ENCODE measurements around the gene ARFGAP3.

Gene ARFGAP3

DNA sequence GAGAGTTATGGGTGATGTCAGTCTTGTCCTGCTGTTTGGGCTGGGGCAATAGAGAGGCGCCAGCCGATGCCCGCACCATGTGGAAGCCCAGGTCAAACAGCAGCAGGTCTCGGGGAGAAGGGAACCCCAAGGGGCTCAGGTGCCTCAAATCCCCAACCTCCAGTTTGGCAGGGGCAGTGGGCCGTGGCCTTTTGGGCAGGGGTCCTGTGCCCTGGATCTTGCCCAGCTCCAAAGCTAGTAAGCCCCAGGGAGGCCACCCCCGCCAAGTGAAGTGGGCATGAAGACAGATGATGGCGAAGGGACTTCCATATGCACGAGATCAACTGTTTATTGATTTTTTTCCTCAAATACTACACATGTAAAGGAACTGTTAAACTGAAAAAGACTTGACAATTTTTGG, 12.4 kb upstream of the ARFGAP3 start:
- H3K4me3 ChIP-seq (ENCODE audit: low read length) = no peak overlapping the region
- no peak for DNase-seq (ENCODE audit: low read depth, low spot score)

DNA sequence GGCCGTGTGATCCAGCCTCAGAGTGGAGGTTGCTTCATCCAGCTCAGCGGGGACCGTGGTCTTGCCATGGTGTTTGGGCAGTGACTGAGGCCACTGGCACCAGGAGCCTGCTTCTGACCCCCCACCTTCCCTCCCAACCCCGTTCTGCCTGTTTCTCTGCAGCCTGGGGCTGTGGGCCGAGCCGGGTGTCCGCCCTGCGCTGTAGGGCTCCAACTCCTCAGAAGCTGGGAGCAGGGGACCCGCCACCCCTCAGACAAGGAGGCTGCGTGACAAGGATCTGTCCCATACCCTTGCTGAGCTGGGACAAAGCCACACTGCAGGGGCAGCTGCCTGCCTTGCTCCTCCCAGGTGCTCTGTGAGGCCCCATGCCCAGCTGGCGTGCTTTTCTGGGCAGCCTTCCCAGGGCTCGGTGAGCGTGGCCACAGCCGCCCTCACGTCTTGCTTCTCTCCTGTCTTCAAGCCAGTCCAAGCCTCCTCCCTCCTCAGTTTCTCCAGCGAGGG, 11.7 kb upstream of the ARFGAP3 start:
- H3K4me3 ChIP-seq (ENCODE audit: low read length) = no peak overlapping the region
- DNase-seq (ENCODE audit: low read depth, low spot score) = no peak

DNA sequence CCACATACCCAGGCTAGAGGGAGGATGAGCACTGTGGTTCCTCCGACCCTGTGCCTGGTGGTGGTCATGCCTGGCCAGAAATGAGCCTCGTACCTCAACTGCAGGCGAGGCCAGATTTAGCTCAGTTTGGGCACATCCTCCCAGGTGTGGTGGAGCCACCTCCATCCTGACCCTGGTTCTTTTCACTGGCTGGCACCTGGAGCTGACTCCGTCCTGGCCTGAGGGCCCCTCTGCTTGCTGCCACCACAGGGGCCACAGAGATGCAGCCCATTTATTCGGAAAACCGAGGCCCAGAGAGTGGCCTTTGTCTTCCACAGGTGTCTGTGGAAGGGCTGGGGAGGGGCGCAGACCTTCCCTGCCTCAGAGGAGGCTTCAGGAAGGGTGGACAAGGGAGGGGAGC, 9.0 kb upstream of the ARFGAP3 start:
- DNase-seq (ENCODE audit: low read depth, low spot score) = no peak
- no peak overlapping the region for H3K4me3 ChIP-seq (ENCODE audit: low read length)

DNA sequence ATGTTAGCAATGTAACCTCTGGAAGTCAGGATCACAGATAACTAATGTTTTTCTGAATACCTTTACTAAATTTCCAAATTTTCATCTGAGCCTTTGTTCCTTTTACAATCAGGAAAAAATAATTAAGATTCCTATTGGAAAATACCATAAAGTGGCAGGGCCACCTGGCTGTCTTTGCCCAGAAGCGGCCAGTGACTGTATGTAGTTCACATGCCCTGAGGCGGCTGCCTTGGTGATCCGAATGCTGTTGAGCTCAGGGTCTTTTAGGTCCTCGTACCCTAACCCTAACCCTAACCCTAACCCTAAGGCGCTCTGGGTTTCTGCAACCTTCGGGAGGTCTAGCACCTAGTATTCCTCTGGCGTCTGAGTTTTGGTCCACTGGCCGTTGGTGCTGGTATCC, 8.5 kb upstream of the ARFGAP3 start:
- no peak for DNase-seq (ENCODE audit: low read depth, low spot score)
- no peak overlapping the region for H3K4me3 ChIP-seq (ENCODE audit: low read length)

DNA sequence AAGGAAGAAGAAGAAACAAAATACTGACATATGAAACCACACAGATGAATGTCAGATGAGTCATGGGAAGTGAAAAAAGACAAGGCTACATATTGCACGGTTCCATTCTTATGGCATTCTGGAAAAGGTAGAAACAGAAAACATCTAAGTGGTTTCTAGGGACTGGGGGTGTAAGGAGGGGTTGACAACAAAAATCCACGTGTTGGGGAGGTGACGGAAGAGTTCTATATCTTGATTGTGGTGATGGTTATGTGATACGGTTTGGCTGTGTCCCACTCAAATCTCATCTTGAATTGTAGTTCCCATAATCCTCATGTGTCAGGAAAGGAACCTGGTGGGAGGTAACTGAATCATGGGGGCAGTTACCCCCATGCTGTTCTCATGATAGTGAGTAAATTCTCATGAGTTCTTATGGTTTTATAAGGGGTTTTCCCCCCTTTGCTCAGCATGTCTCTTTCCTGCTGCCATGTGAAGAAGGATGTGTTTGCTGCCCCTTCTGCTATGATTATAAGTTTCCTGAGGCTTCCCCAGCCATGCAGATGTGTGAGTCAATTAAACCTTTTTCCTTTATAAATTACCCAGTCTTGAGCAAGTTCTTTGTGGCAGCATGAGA, 6.4 kb upstream of the ARFGAP3 start:
- no peak overlapping the region for H3K4me3 ChIP-seq (ENCODE audit: low read length)
- no peak for DNase-seq (ENCODE audit: low read depth, low spot score)

DNA sequence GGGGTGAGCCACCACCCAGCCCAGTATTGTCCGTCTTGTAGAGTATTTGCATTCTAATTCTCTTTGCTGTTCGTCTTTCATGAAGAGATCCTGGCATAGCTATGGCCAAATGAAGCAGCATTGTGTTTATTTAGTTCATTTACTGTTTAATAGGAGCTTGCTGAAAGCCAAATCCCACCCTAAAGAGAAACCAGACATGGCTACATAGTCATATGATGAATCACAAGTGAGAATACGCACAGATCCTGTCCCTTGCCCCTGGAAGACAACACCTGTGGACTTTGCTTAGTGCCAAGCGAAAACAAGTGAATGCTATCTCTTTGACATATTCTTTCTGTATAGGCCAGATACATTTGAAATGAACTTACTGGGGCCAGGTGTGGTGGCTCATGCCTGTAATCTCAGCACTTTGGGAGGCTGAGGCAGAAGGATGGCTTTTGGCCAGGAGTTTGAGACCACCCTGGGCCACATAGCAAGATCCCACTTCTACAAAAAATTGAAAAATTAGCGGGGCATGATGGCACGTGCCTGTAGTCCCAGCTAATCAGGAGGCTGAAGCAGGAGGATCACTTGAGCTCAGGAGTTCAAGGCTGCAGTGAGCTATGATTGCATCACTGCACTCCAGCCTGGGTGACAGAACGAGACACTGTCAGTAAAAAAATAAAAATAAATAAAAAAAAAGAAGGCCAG, 5.1 kb upstream of the ARFGAP3 start:
- no peak overlapping the region for H3K4me3 ChIP-seq (ENCODE audit: low read length)
- DNase-seq (ENCODE audit: low read depth, low spot score) = no peak

DNA sequence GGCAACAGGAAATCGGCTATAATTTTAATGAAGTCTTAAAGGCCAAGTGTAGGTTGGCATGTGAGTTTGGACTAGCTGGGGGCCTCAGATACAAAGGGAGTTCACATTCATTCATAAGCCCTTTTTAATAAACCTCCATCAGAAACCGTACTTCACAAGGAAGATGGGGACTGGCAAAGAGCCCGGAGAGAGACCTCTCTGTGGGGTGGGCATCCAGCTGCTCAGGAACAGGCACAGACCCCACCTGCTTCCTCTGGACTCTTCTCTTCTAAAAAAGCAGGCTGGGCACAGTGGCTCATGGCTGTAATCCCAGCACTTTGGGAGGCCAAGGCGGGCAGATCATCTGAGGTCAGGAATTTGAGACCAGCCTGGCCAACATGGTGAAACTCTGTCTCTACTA, 3.9 kb upstream of the ARFGAP3 start:
- H3K4me3 ChIP-seq (ENCODE audit: low read length) = no peak overlapping the region
- DNase-seq (ENCODE audit: low read depth, low spot score) = no peak

DNA sequence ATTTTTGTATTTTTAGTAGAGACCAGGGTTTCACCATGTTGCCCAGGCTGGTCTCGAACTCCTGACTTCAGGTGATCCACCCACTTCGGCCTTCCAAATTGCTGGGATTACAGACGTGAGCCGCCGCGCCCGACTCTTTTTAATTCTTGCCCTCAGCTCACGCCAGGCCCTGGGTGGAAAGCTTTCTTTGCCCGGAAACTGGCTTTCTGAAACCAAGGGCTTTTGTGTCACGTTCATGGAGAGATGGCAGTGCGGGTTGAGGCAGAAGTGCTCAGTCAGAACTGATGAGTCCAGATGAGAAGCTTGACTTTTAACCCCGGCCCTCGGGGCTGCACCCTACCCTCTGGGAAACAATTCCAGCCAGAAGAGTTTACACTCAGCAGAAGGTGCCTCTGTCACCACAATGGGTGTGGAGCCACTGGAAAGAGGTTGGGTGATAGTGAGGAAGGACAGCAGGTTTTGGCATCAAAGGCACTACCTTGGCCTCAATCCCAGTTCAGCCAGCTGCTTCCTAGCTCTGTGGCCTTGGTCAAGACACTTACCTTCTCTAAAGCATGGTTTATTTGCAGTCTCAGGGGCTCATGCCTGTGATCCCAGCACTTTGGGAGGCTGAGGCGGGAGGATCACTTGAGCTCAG, 890 bp upstream of the ARFGAP3 start:
- no peak overlapping the region for H3K4me3 ChIP-seq (ENCODE audit: low read length)
- DNase-seq (ENCODE audit: low read depth, low spot score) = no peak

DNA sequence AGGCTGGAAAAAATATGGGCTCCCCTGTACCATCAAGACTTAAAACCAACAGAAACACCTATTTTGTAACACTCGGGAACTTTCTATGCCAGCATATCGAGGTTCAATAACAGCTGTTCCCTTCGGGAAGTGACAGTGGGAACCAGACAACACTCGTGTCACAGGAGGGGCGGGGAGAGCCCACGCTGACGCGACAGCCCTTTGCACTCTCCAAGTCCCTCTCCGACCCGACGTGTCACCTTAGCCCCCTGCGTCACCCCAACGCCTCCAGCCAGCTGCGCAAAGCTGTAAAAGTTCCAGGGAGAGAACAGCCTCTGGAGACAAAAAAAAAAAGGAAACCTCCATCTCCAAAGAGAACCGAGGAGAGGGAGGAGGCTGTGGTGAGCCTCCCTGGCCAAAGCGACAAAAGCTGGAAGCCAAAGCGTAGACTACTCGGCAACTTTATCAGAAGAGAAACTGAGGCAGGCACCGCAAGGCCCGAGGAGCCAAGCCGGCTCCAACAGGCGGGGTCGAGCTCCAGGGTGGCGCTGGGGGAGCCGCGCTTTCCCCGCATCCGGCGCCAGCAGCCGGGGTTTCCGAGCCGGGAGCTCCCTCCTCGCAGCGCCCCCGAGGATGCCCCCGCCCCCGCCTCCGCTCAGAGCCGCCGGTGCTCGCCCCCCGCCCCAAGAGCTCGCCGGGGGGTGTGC, 751 bp downstream of the ARFGAP3 start:
- peak; percentile 27 for DNase-seq (ENCODE audit: low read depth, low spot score)

DNA sequence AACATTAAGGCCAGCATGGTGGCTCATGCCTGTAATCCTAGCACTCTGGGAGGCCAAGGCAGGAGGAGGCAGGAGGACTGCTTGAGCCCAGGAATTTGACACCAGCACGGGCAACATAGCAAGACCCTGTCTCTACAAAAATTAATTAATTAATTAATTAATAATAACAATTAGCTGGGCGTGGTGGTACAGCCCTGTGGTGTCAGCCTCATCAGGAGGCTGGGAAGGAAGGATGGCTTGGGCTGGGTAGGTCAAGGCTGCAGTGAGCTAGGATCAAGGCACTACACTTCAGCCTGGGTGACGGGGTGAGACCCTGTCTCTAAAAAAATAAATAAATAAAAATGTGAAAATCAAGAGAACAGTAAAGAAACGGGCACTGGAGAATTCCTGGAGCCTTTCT, 1.4 kb downstream of the ARFGAP3 start:
- peak overlapping the region; percentile 89 for H3K4me3 ChIP-seq (ENCODE audit: low read length)
- DNase-seq (ENCODE audit: low read depth, low spot score) = no peak

More for the DNA sequence above, 751 bp downstream of the ARFGAP3 start:
- peak overlapping the region; percentile 89 for H3K4me3 ChIP-seq (ENCODE audit: low read length)

DNA sequence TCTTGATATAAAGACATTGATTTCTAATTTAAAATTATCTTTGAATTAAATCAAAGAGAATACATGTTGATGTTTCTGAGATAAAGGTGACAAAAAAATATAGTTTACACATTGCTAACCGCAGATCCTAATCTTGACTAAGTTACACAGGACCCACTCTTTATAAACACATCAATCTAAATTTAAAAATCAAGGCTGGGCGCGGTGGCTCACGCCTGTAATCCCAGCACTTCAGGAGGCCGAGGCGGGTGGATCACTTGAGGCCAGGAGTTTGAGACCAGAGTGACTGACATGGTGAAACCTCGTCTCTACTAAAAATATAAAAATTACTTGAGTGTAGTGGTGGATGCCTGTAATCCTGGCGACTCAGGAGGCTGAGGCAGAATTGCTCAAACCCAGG, 1.9 kb downstream of the ARFGAP3 start:
- H3K4me3 ChIP-seq (ENCODE audit: low read length) = no peak overlapping the region
- DNase-seq (ENCODE audit: low read depth, low spot score) = no peak

DNA sequence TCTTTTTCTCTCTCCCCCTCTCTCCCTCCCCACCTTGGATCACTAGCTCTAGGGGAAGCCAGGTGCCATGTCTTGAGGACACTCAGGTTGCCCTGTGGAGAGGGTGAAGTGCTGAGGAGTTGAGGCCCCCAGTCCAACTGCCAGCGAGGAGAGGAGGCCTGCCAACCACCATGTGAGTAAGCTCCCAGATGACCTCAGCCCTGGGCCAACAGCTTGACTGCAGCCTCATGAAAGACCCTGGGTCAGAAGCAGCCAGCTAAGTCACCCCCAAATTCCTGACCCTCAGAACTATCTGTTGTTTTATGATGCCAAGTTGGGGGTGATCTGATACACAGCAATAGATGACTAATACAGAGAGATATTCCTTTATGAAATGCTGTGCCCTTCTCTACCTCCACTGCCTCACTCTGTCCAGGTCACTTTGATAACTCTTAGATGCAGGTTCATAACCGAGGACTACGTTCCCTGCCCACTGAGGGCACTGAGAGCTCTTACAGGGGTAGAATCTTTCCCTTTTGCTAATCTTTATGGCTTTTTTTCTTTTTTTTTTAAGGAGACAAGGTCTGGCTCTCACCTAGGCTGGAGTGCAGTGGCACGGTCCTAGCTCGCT, 8.0 kb downstream of the ARFGAP3 start:
- no peak overlapping the region for H3K4me3 ChIP-seq (ENCODE audit: low read length)
- no peak for DNase-seq (ENCODE audit: low read depth, low spot score)

DNA sequence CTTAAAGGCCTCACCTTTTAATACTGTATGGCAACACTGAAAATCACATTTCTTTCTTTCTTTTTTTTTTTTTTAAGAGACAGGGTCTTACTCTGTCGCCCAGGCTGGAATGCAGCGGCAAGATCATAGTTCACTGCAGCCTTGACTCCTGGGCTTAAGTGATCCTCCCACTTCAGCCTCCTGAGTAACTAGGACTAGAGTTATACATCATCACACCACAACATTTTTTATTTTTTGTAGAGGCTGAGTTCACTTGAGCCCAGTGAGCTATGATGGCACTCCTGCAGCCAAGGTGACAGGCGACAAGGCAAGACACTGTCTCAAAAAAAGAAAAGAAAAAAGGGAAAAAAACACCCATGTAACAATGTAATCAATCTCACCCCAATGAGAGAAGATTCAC, 10.0 kb downstream of the ARFGAP3 start:
- DNase-seq (ENCODE audit: low read depth, low spot score) = no peak
- no peak overlapping the region for H3K4me3 ChIP-seq (ENCODE audit: low read length)

DNA sequence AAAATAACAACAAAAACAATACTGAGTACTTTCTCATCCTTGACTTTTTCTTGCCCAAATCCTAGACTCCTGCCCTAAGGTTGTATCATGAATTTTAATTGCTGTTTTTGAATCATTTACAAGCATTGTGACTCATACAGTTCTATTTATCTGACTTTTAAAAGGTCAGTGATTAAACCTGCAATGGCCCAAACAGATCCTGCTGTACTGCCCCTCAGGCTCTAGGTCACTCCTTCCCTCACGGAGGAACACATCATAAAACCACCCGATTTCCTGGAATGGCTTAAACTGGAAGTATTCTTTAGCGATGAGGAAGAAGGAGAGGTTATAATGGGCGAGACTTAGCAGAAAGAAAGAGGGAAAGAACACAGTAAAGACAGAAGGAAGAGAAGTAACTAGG, 12.3 kb downstream of the ARFGAP3 start:
- DNase-seq (ENCODE audit: low read depth, low spot score) = no peak

DNA sequence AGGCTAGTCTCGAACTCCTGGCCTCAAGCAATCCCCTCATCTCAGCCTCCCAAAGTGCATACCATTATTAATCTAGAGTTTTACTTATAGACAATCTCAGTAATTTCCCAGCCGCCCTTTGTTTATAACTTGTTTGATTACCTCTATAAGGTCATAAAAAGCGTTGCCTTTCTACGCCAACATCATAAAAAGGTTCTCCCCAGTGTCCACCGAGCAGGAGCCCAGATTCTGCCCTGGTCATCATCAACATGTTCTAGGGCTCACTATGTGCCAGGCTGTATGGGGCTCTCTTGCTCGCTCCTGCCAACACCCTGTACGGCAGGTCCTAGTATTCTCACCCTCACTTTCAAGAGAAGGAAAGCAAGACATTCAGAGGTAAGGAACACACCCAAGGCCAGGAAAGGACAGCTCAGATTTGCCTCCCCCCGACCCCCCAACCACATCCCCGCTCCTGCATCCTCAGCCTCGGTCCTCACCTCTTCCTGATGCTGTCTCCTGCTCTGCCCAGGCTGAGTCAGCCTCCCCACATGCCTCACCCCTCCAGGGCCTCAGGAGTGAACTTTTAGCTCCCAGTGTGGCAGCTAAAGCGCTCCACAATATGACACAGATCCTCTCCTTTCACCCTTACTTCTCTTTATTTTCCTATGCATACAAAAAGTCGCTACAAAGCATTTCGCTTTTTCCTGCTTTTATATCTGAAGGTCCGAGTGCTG, 14.3 kb downstream of the ARFGAP3 start:
- DNase-seq (ENCODE audit: low read depth, low spot score) = no peak
- H3K4me3 ChIP-seq (ENCODE audit: low read length) = no peak overlapping the region

More for the DNA sequence above, 12.3 kb downstream of the ARFGAP3 start:
- H3K4me3 ChIP-seq (ENCODE audit: low read length) = no peak overlapping the region

DNA sequence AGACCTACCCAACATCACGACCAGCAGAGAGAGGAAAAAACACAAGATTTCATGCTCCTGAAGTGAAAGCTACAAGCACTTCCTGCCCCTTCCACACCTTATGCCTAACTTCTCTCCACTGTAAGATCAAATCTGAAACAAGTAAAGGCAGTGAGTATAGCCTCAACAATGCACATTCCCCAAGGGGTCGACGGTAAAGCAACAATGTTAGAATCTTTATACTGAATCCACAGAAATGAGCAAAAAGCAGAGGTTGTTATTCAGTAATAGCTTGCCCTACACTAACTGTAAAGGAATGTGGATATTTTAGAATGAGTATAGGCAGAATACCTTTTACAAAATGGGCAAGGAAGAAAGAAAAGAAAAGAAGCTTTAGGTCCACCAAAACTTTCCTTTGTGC, 15.6 kb downstream of the ARFGAP3 start:
- DNase-seq (ENCODE audit: low read depth, low spot score) = no peak
- H3K4me3 ChIP-seq (ENCODE audit: low read length) = no peak overlapping the region

DNA sequence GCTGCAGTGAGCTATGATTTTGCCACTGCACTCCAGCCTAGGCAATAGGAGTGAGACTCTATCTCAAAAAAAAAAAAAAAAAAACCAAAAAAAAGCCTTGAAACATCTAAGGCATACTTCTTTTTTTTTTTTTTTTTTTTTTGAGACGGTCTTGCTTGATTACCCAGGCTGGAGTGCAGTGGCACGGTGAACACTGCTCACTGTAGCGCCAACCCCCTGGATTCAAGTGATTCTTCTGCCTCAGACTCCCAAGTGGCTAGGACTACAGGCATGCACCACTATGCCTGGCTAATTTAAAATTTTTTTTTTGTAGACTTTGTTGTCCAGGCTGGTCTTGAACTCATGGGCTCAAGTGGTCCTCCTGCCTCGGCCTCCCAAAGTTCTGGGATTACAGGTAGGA, 19.5 kb downstream of the ARFGAP3 start:
- no peak for DNase-seq (ENCODE audit: low read depth, low spot score)
- H3K4me3 ChIP-seq (ENCODE audit: low read length) = no peak overlapping the region

DNA sequence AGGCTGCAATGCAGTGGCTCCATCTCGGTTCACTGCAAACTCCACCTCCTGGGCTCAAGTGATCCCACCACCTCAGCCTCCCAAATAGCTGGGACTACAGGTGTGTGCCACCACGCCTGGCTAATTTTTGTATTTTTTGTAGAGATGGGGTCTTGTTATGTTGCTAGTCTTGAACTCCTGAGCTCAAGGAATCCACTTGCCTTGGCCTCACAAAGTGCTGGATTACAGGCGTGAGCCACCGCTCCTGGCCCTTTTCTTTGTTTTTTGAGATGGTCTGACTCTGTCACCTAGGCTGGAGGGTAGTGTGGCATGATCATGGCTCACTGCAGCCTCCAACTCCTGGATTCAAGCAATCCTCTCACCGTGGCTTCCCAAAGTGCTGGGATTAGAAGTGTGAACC, 21.0 kb downstream of the ARFGAP3 start:
- DNase-seq (ENCODE audit: low read depth, low spot score) = no peak
- no peak overlapping the region for H3K4me3 ChIP-seq (ENCODE audit: low read length)
